Activated naive CD8-positive, alpha-beta T cell treated with anti-CD3 and anti-CD28 coated beads for 36 hours (primary cell): ENCODE data around the gene TMPRSS13. TPM values are rescaled to one million over a fixed set of nuclear protein-coding genes. Genes with fewer than 3 reads are reported as not detected.
"Not testable (repeated sequence)": the region's sequence is repeated elsewhere in the genome, so short reads cannot be mapped to it uniquely, and the experiment has no call there.

ENCODE experiments used
- DNase-seq: peaks from one replicate; pipeline ENCODE4 v3.0.0; 2021
- H3K27ac Mint-ChIP-seq: one replicate; pipeline ENCODE4 v1.8.0; 2022; ENCODE audit warnings: mild to moderate bottlenecking, moderate library complexity, mixed read lengths
- H3K27me3 Mint-ChIP-seq: one replicate; pipeline ENCODE4 v1.8.0; 2022; ENCODE audit warnings: mild to moderate bottlenecking, mixed read lengths
- H3K36me3 Mint-ChIP-seq: one replicate; pipeline ENCODE4 v1.8.0; 2021; ENCODE audit warnings: mild to moderate bottlenecking, mixed read lengths
- H3K4me1 Mint-ChIP-seq: one replicate; pipeline ENCODE4 v1.8.0; 2021; ENCODE audit warnings: mixed read lengths
- H3K4me3 Mint-ChIP-seq: one replicate; pipeline ENCODE4 v1.8.0; 2022; ENCODE audit warnings: mild to moderate bottlenecking, moderate library complexity, mixed read lengths
- H3K9me3 Mint-ChIP-seq: one replicate; pipeline ENCODE4 v1.8.0; 2022; ENCODE audit warnings: mixed read lengths
- total RNA-seq, 2 experiments: library from RNA; stranded (reverse); gene quantifications; one replicate each; pipeline ENCODE4 v1.2.3, GENCODE V29; 2021

The TMPRSS13 gene
- total RNA-seq: 1 to 10 TPM; 1.9 to 3.4 TPM

GRCh38 chr11:117929142-117929915, at the start of gene TMPRSS13:
Gene TMPRSS13 (minus strand): TSS chr11:117929402. CDS start chr11:117929307, 95 bp downstream.
- Mint-ChIP-seq H3K36me3 (no peaks in the 10 kb centered on the region), H3K4me3 (peak within 1 kb of the TSS; percentile 54), H3K9me3 (peaks cover 2% of the 10 kb centered on the region), H3K27me3 (no peaks in the 10 kb centered on the region), H3K4me1 (peaks cover 68% of the 10 kb centered on the region), H3K27ac (peak within 1 kb of the TSS; percentile 98)
- no peak for DNase-seq

GRCh38 chr11:117978991-117979390, 49.8 kb upstream of the TMPRSS13 start:
- H3K27me3 Mint-ChIP-seq: no peaks in the 10 kb centered on the region
- no peak overlapping the region for H3K4me3 Mint-ChIP-seq
- peaks cover 81% of the 10 kb centered on the region for H3K4me1 Mint-ChIP-seq
- H3K9me3 Mint-ChIP-seq: peaks cover 5% of the 10 kb centered on the region
- no peak for DNase-seq
- peaks cover 54% of the 10 kb centered on the region for H3K36me3 Mint-ChIP-seq
- peak overlapping the region; percentile 75 for H3K27ac Mint-ChIP-seq

GRCh38 chr11:117978291-117978910, 49.2 kb upstream of the TMPRSS13 start:
- H3K4me3 Mint-ChIP-seq, DNase-seq, H3K9me3 Mint-ChIP-seq, H3K27me3 Mint-ChIP-seq: not testable (repeated sequence)
- Mint-ChIP-seq H3K36me3 (peaks cover 48% of the 10 kb centered on the region), H3K27ac (peak overlapping the region; percentile 85), H3K4me1 (peaks cover 78% of the 10 kb centered on the region)

- Mint-ChIP-seq H3K4me3 (peak overlapping the region; percentile 72), H3K4me1 (peaks cover 78% of the 10 kb centered on the region), H3K36me3 (peaks cover 44% of the 10 kb centered on the region), H3K27ac (peak overlapping the region; percentile 85)
- not testable (repeated sequence) for H3K27me3 Mint-ChIP-seq, H3K9me3 Mint-ChIP-seq
- peak; percentile 43 for DNase-seq
These were observed 48.5 kb upstream of the TMPRSS13 start for GRCh38 chr11:117977612-117978264.

- DNase-seq: no peak
- H3K9me3 Mint-ChIP-seq: peaks cover 5% of the 10 kb centered on the region
- peak overlapping the region; percentile 72 for H3K4me3 Mint-ChIP-seq
- peak overlapping the region; percentile 85 for H3K27ac Mint-ChIP-seq
- no peaks in the 10 kb centered on the region for H3K27me3 Mint-ChIP-seq
- H3K4me1 Mint-ChIP-seq: peaks cover 82% of the 10 kb centered on the region
- peaks cover 44% of the 10 kb centered on the region for H3K36me3 Mint-ChIP-seq
These were observed 47.8 kb upstream of the TMPRSS13 start for GRCh38 chr11:117977029-117977428.

GRCh38 chr11:117976445-117976844, 47.2 kb upstream of the TMPRSS13 start:
- no peak overlapping the region for H3K4me3 Mint-ChIP-seq
- no peak for DNase-seq
- H3K9me3 Mint-ChIP-seq: peaks cover 5% of the 10 kb centered on the region
- peaks cover 82% of the 10 kb centered on the region for H3K4me1 Mint-ChIP-seq
- peaks cover 42% of the 10 kb centered on the region for H3K36me3 Mint-ChIP-seq
- H3K27ac Mint-ChIP-seq: peak overlapping the region; percentile 85
- no peaks in the 10 kb centered on the region for H3K27me3 Mint-ChIP-seq

- Mint-ChIP-seq H3K27ac (peak overlapping the region; percentile 50), H3K9me3 (peaks cover 5% of the 10 kb centered on the region), H3K4me3 (no peak overlapping the region), H3K27me3 (no peaks in the 10 kb centered on the region), H3K4me1 (peaks cover 89% of the 10 kb centered on the region), H3K36me3 (peaks cover 35% of the 10 kb centered on the region)
- DNase-seq: no peak
These were observed 44.3 kb upstream of the TMPRSS13 start for GRCh38 chr11:117973503-117973860.

- H3K9me3 Mint-ChIP-seq: peaks cover 5% of the 10 kb centered on the region
- peak overlapping the region; percentile 66 for H3K27ac Mint-ChIP-seq
- H3K4me1 Mint-ChIP-seq: peaks cover 85% of the 10 kb centered on the region
- H3K4me3 Mint-ChIP-seq: no peak overlapping the region
- no peaks in the 10 kb centered on the region for H3K27me3 Mint-ChIP-seq
- DNase-seq: no peak
- H3K36me3 Mint-ChIP-seq: peaks cover 32% of the 10 kb centered on the region
These were observed 43.7 kb upstream of the TMPRSS13 start for GRCh38 chr11:117972629-117973502.

- DNase-seq: no peak
- Mint-ChIP-seq H3K27ac (no peak overlapping the region), H3K4me1 (peaks cover 76% of the 10 kb centered on the region), H3K36me3 (peaks cover 24% of the 10 kb centered on the region), H3K9me3 (peaks cover 2% of the 10 kb centered on the region), H3K27me3 (no peaks in the 10 kb centered on the region), H3K4me3 (no peak overlapping the region)
These were observed 42.8 kb upstream of the TMPRSS13 start for GRCh38 chr11:117972044-117972443.

GRCh38 chr11:117970400-117971024, 41.3 kb upstream of the TMPRSS13 start:
- Mint-ChIP-seq H3K4me3 (peak overlapping the region; percentile 9), H3K36me3 (peaks cover 10% of the 10 kb centered on the region), H3K27ac (peak overlapping the region; percentile 80), H3K4me1 (peaks cover 66% of the 10 kb centered on the region), H3K9me3 (no peaks in the 10 kb centered on the region), H3K27me3 (no peaks in the 10 kb centered on the region)
- peak; percentile 28 for DNase-seq

- Mint-ChIP-seq H3K9me3 (no peaks in the 10 kb centered on the region), H3K4me3 (no peak overlapping the region), H3K36me3 (peaks cover 3% of the 10 kb centered on the region), H3K27me3 (no peaks in the 10 kb centered on the region), H3K27ac (peak overlapping the region; percentile 43), H3K4me1 (peaks cover 55% of the 10 kb centered on the region)
- no peak for DNase-seq
These were observed 40.2 kb upstream of the TMPRSS13 start for GRCh38 chr11:117969160-117969991.

GRCh38 chr11:117966908-117967307, 37.7 kb upstream of the TMPRSS13 start:
- no peak overlapping the region for H3K27ac Mint-ChIP-seq
- no peaks in the 10 kb centered on the region for H3K9me3 Mint-ChIP-seq
- H3K4me1 Mint-ChIP-seq: peaks cover 33% of the 10 kb centered on the region
- H3K27me3 Mint-ChIP-seq: no peaks in the 10 kb centered on the region
- no peak for DNase-seq
- no peak overlapping the region for H3K4me3 Mint-ChIP-seq
- peaks cover 5% of the 10 kb centered on the region for H3K36me3 Mint-ChIP-seq

GRCh38 chr11:117962826-117963225, 33.6 kb upstream of the TMPRSS13 start:
- Mint-ChIP-seq H3K4me3 (no peak overlapping the region), H3K9me3 (peaks cover 11% of the 10 kb centered on the region), H3K27ac (no peak overlapping the region), H3K36me3 (peaks cover 19% of the 10 kb centered on the region), H3K4me1 (peaks cover 33% of the 10 kb centered on the region), H3K27me3 (no peaks in the 10 kb centered on the region)
- DNase-seq: no peak
